ENCODE data around the gene FADS6. TPM values are rescaled to one million over a fixed set of nuclear protein-coding genes. Genes with fewer than 3 reads are reported as not detected.
A peak's percentile ranks its signal among the peaks of the same experiment; 100 is the strongest.

FADS6 gene
- total RNA-seq, 2 donors from 2014 or later: 4.7 to 5.7 TPM

DNA sequence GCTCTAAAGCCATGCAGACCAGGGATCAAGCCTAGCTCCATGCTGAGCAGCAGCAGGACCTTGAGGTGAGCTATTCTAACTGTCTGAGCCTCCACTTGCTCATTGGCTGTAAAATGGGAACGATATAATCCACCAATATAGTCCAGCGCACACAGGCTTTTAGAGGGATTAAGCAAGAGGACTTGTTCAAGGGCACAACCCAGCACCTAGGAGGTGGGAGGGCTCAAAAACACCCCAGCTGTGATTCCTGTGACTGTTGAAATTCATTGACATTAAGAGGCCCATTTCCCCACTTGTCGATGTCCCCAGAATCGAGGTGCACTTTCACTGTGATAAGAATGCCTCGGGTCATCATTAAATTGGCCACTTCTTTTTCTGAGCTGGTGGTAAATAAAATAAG lies 25.5 kb upstream of the FADS6 start:
- H3K27me3 ChIP-seq (ENCODE audit: control insufficient read depth, insufficient read depth, low read length, poor library complexity, severe bottlenecking): peaks cover 25% of the 10 kb centered on the region
- no peaks in the 10 kb centered on the region for H3K36me3 Mint-ChIP-seq (ENCODE audit: low read depth)
- DNase-seq: no peak
- no peak overlapping the region for H3K27ac ChIP-seq (ENCODE audit: low read depth, low read length)
- no peaks in the 10 kb centered on the region for H3K9me3 ChIP-seq (ENCODE audit: control insufficient read depth, low read length)
- no peak overlapping the region for H3K9ac ChIP-seq (ENCODE audit: extremely low read depth, low read length, poor library complexity, severe bottlenecking)
- TF ChIP-seq CTCF (conservative IDR thresholded peaks at IDR 0.05): no peak
- no peaks in the 10 kb centered on the region for H3K36me3 ChIP-seq (ENCODE audit: control insufficient read depth, insufficient read depth, low read length)
- H3K9me3 Mint-ChIP-seq: no peaks in the 10 kb centered on the region
- H3K4me3 Mint-ChIP-seq: no peak overlapping the region
- H3K4me3 ChIP-seq (ENCODE audit: low read length): no peak overlapping the region
- H3K4me1 ChIP-seq (ENCODE audit: control insufficient read depth, insufficient read depth, low read length): no peaks in the 10 kb centered on the region
- peaks cover 2% of the 10 kb centered on the region for H3K4me1 Mint-ChIP-seq
- 95 to 100% methylated on average over 5 of the region's 5 CpGs for WGBS, 2 experiments (ENCODE audit: insufficient coverage in 1 of 2, insufficient read length in 1 of 2)
- peaks cover 49% of the 10 kb centered on the region for H3K27me3 Mint-ChIP-seq (ENCODE audit: insufficient read depth)
- no peak overlapping the region for H3K27ac Mint-ChIP-seq

GRCh38 chr17:74917430-74917829 lies 24.0 kb upstream of the FADS6 start:
- Histone ChIP-seq H3K4me3 (ENCODE audit: low read length) (no peak overlapping the region), H3K9ac (ENCODE audit: extremely low read depth, low read length, poor library complexity, severe bottlenecking) (no peak overlapping the region), H3K36me3 (ENCODE audit: control insufficient read depth, insufficient read depth, low read length) (no peaks in the 10 kb centered on the region), H3K4me1 (ENCODE audit: control insufficient read depth, insufficient read depth, low read length) (no peaks in the 10 kb centered on the region), H3K27me3 (ENCODE audit: control insufficient read depth, insufficient read depth, low read length, poor library complexity, severe bottlenecking) (peaks cover 11% of the 10 kb centered on the region), H3K27ac (ENCODE audit: low read depth, low read length) (no peak overlapping the region), H3K9me3 (ENCODE audit: control insufficient read depth, low read length) (no peaks in the 10 kb centered on the region)
- peaks cover 4% of the 10 kb centered on the region for H3K9me3 Mint-ChIP-seq
- peaks cover 2% of the 10 kb centered on the region for H3K4me1 Mint-ChIP-seq
- no peaks in the 10 kb centered on the region for H3K36me3 Mint-ChIP-seq (ENCODE audit: low read depth)
- peak; percentile 46 for DNase-seq
- no peak overlapping the region for H3K4me3 Mint-ChIP-seq
- no peak for TF ChIP-seq CTCF (conservative IDR thresholded peaks at IDR 0.05)
- peaks cover 41% of the 10 kb centered on the region for H3K27me3 Mint-ChIP-seq (ENCODE audit: insufficient read depth)
- no peak overlapping the region for H3K27ac Mint-ChIP-seq
- 90 to 92% methylated on average over 2 to 9 of the region's 10 CpGs for WGBS, 2 experiments (ENCODE audit: insufficient coverage in 1 of 2, insufficient read length in 1 of 2)

DNA sequence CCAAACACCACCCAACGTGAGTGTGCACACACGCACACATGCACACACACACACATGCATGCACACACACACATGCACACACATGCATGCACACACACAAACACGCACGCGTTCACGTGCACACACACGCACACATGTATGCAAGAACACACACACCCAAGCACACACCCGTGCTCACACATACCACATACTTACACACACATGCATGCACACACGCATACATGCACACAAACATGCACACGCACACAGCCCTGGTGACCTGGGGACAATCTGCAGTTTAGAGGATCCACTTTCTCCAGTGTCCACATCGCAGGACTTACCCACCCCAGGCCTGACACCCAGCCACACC lies 23.4 kb upstream of the FADS6 start:
- Mint-ChIP-seq H3K27me3 (ENCODE audit: insufficient read depth) (peaks cover 38% of the 10 kb centered on the region), H3K27ac (no peak overlapping the region), H3K9me3 (peaks cover 4% of the 10 kb centered on the region), H3K4me3 (no peak overlapping the region), H3K4me1 (peaks cover 2% of the 10 kb centered on the region), H3K36me3 (ENCODE audit: low read depth) (no peaks in the 10 kb centered on the region)
- Histone ChIP-seq H3K4me3 (ENCODE audit: low read length) (no peak overlapping the region), H3K36me3 (ENCODE audit: control insufficient read depth, insufficient read depth, low read length) (no peaks in the 10 kb centered on the region), H3K27me3 (ENCODE audit: control insufficient read depth, insufficient read depth, low read length, poor library complexity, severe bottlenecking) (peaks cover 6% of the 10 kb centered on the region), H3K9me3 (ENCODE audit: control insufficient read depth, low read length) (no peaks in the 10 kb centered on the region), H3K27ac (ENCODE audit: low read depth, low read length) (no peak overlapping the region), H3K9ac (ENCODE audit: extremely low read depth, low read length, poor library complexity, severe bottlenecking) (no peak overlapping the region), H3K4me1 (ENCODE audit: control insufficient read depth, insufficient read depth, low read length) (no peaks in the 10 kb centered on the region)
- no peak for TF ChIP-seq CTCF (conservative IDR thresholded peaks at IDR 0.05)
- peak; percentile 45 for DNase-seq
- 93 to 100% methylated on average over 3 to 11 of the region's 11 CpGs for WGBS, 2 experiments (ENCODE audit: insufficient coverage in 1 of 2, insufficient read length in 1 of 2)
